ENCODE data around the gene CATSPERB. TPM values are rescaled to one million over a fixed set of nuclear protein-coding genes. Genes with fewer than 3 reads are reported as not detected.

The CATSPERB gene
- total RNA-seq, 4 donors from 2014 or later: 0.65 to 4.7 (median 3.9) TPM

DNA sequence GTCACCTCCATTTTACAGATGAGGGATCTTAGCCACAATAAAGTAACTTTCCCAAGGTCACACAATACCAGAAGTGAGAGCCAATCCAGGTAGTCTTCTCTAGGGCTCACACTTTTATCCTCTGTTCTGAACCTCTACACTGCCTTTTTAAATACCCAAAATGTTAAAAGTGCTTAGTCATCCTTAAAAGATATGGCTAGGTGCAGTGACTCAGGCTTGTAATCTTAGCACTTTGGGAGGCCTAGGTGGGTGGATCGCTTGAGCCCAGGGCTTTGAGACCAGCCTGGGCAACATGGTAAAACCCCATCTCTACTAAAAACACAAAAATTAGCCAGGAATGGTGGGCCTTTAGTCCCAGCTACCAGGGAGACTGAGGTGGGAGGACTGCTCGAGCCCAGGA, 117.7 kb downstream of the CATSPERB start:
- TF ChIP-seq CTCF (IDR thresholded peaks at IDR 0.05; ENCODE audit: low read depth): no peak

- TF ChIP-seq CTCF (IDR thresholded peaks at IDR 0.05; ENCODE audit: low read depth): no peak
These were observed 118.3 kb downstream of the CATSPERB start for GRCh38 chr14:91613459-91614112.

GRCh38 chr14:91611528-91611927, 120.4 kb downstream of the CATSPERB start:
- no peak for TF ChIP-seq CTCF (IDR thresholded peaks at IDR 0.05; ENCODE audit: low read depth)

GRCh38 chr14:91609161-91609560, 122.7 kb downstream of the CATSPERB start:
- TF ChIP-seq CTCF (IDR thresholded peaks at IDR 0.05; ENCODE audit: low read depth): no peak

DNA sequence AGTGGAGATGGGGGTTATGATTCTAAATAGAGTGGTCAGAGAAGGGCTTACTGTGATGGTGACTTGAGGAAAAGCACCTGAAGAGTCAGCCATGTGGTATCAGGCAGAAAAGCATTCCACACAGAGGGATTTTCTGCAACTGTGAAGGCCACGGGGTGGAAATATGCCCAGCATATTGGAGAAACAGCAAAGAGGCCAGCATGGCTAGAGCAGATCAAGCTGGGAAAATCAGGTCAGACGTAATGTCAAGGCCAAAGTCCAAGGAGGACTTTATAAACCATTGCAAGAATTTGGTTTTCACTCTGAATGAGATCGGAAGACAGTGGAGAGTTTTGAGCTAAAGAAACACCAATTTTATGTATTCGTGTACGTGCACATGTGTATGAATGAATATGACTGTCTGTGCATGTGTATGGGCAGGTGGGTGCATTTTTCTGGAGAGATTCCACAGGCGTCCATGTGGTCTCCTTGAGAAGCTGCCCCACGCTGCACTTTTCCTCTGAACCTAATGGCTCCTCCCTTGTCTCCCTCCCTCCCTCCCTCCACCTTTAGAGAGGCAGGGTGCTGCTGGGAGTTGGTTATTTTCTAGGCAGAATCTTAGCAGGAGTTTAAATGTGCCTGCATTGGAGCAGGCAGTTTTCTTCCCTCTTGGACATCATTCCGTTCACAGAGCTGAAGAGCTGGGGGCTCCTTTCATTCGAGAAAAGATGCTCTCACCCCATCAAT, 124.4 kb downstream of the CATSPERB start:
- TF ChIP-seq CTCF (IDR thresholded peaks at IDR 0.05; ENCODE audit: low read depth): no peak

GRCh38 chr14:91606851-91607250, 125.0 kb downstream of the CATSPERB start:
- no peak for TF ChIP-seq CTCF (IDR thresholded peaks at IDR 0.05; ENCODE audit: low read depth)

DNA sequence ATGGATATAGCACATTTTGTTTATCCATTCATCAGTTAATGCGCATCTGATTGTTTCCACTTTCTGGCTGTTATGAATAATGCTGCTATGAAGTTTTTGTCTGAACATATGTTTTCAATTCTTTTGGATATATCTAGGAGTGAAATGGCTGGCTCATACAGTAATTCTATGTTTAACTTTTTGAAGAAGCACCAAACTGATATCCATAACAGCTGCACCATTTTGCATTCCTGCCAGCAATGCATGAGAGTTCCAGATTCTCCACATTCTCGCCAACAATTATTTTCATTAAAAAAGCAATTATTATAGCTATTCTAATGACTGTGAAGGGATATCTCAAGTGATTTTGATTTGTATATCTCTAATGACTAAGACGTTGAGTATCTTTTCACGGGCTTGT, 131.9 kb downstream of the CATSPERB start:
- TF ChIP-seq CTCF (IDR thresholded peaks at IDR 0.05; ENCODE audit: low read depth): no peak
